ENCODE measurements around the gene TLR5. TPM values are rescaled to one million over a fixed set of nuclear protein-coding genes. Genes with fewer than 3 reads are reported as not detected.

The TLR5 gene
- total RNA-seq, 6 experiments from 2014 or later = 0.16 TPM; not detected in 5

DNA sequence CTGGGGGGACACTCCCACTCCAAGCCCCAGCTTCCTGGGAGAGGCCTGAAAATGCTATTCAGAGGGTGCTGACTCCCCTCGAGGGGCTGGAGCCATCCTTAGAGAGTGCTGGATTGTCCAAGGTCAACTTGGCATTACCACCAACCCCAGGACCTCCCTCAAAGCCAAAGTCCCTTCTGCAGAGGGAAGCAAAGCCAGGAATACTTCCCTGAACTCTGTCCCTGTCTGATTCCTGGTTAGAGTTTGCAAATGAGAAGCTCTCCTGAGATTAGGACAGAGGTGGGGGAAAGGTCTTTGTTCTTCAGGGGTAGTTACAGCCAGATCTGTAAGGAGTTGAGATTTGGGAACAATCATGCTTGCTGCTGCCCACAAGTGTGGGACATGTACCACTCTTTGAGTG, 45.3 kb downstream of the TLR5 start:
- TF ChIP-seq, protein P1, sequence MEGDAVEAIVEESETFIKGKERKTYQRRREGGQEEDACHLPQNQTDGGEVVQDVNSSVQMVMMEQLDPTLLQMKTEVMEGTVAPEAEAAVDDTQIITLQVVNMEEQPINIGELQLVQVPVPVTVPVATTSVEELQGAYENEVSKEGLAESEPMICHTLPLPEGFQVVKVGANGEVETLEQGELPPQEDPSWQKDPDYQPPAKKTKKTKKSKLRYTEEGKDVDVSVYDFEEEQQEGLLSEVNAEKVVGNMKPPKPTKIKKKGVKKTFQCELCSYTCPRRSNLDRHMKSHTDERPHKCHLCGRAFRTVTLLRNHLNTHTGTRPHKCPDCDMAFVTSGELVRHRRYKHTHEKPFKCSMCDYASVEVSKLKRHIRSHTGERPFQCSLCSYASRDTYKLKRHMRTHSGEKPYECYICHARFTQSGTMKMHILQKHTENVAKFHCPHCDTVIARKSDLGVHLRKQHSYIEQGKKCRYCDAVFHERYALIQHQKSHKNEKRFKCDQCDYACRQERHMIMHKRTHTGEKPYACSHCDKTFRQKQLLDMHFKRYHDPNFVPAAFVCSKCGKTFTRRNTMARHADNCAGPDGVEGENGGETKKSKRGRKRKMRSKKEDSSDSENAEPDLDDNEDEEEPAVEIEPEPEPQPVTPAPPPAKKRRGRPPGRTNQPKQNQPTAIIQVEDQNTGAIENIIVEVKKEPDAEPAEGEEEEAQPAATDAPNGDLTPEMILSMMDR (IDR thresholded peaks at IDR 0.05) = no peak
- peaks cover 13% of the 10 kb centered on the region; the same call in 1 of the 2 replicates for H3K9me3 Mint-ChIP-seq
- DNase-seq = no peak
- peaks cover 33% of the 10 kb centered on the region for H3K27me3 Mint-ChIP-seq (ENCODE audit: insufficient read depth)
- H3K36me3 Mint-ChIP-seq (ENCODE audit: low read depth) = no peaks in the 10 kb centered on the region; the same call in 1 of the 2 replicates
- no peaks in the 10 kb centered on the region for H3K4me1 Mint-ChIP-seq (ENCODE audit: low read depth)
- no peak overlapping the region for H3K27ac Mint-ChIP-seq
- H3K4me3 Mint-ChIP-seq = no peak overlapping the region

DNA sequence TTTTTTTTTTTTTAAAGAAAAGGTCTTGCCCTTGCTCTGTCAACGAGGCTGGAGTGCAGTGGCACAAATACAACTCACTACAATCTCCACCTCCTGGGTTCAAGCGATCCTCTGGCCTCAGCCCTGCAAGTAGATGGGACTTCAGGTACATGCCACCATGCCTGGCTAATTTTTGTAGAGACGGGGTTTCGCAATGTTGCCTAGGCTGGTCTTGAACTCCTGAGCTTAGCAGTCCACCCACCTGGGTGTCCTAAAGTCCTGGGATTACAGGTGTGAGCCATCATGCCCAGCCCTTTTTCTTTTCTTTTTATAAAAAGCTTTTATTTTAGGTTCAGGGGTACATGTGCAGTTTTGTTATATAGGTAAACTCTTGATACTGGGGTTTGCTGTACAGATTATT, 47.2 kb downstream of the TLR5 start:
- DNase-seq = no peak
- no peak overlapping the region for H3K27ac Mint-ChIP-seq
- no peaks in the 10 kb centered on the region for H3K4me1 Mint-ChIP-seq (ENCODE audit: low read depth)
- TF ChIP-seq, protein P1 (IDR thresholded peaks at IDR 0.05) = no peak
- peaks cover 32% of the 10 kb centered on the region for H3K27me3 Mint-ChIP-seq (ENCODE audit: insufficient read depth)
- H3K36me3 Mint-ChIP-seq (ENCODE audit: low read depth) = no peaks in the 10 kb centered on the region
- peaks cover 13% of the 10 kb centered on the region; the same call in 1 of the 2 replicates for H3K9me3 Mint-ChIP-seq
- no peak overlapping the region for H3K4me3 Mint-ChIP-seq

DNA sequence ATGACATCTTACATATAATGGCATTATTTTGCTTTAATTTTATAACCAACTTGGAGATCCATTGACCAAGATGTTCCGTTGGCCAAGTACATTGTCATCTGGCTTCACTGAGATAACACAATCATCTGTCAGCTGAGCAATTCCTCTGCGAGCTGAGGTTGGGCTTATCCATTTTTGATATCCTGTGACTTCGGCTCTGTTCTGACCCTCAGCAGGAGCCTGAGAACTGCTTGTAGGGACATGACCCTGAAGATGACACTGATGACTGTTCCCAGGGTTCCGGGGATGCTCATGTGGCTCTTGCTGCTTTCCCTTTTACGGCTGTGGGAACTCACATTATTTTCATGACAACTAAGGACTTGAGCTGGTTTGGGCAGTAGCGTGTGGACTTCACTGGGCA, 51.2 kb downstream of the TLR5 start:
- Mint-ChIP-seq H3K27me3 (ENCODE audit: insufficient read depth) (peaks cover 49% of the 10 kb centered on the region), H3K27ac (no peak overlapping the region), H3K4me3 (no peak overlapping the region), H3K36me3 (ENCODE audit: low read depth) (no peaks in the 10 kb centered on the region), H3K4me1 (ENCODE audit: low read depth) (peaks cover 9% of the 10 kb centered on the region), H3K9me3 (no peaks in the 10 kb centered on the region)
- TF ChIP-seq, protein P1 (IDR thresholded peaks at IDR 0.05) = no peak
- DNase-seq = no peak

DNA sequence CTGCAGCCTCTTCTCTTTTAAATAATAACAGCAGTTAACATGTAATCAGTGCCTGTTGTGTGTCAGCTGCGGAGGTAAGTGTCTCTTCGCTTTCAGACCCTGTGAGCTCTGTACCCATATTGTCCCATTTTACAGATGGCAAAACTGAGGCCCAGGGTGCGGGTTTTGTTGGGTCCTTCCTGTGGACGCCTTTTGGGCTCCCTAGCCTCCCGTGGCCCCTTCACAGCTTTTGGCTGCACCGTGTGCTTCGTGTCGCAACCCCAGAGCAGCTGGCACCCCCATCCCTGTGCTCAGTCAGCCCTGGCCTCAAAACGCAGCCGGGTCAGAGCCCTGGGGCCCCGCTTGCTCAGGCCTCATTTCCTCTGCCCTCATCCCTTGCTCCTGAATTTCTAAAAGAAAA, 53.8 kb downstream of the TLR5 start:
- no peaks in the 10 kb centered on the region for H3K9me3 Mint-ChIP-seq
- TF ChIP-seq, protein P1 (IDR thresholded peaks at IDR 0.05) = no peak
- no peak overlapping the region for H3K27ac Mint-ChIP-seq
- no peaks in the 10 kb centered on the region for H3K36me3 Mint-ChIP-seq (ENCODE audit: low read depth)
- H3K4me3 Mint-ChIP-seq = no peak overlapping the region
- peaks cover 50% of the 10 kb centered on the region for H3K27me3 Mint-ChIP-seq (ENCODE audit: insufficient read depth)
- peaks cover 11% of the 10 kb centered on the region for H3K4me1 Mint-ChIP-seq (ENCODE audit: low read depth)
- DNase-seq = no peak

DNA sequence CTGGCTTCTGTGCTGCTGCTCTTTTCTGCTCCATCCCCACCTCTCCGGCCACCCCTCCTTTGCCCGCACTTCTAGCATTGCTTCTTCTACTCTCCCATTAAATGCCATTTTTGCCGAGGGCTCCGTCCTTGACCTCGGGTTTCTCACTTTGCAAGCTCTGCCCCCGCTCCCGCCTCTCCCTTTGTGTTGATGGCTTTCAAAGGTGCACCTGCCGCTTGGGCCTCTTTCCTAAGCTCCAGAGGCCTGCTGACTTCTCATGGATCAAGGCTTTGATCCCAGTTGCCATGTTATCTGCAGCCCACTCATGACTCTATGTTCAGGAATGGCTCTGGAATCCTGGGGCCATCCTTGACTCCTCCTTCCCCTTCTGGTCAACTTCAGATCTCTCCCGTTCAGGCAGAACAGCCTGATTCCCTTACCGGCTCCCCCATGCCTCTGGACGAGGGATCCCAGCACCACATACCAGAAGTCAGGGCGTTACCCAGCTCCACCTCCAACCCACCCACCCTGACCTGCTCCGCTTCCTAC, 54.3 kb downstream of the TLR5 start:
- no peak for DNase-seq
- peaks cover 11% of the 10 kb centered on the region for H3K4me1 Mint-ChIP-seq (ENCODE audit: low read depth)
- TF ChIP-seq, protein P1 (IDR thresholded peaks at IDR 0.05) = no peak
- peaks cover 50% of the 10 kb centered on the region for H3K27me3 Mint-ChIP-seq (ENCODE audit: insufficient read depth)
- no peaks in the 10 kb centered on the region for H3K36me3 Mint-ChIP-seq (ENCODE audit: low read depth)
- H3K27ac Mint-ChIP-seq = no peak overlapping the region
- no peaks in the 10 kb centered on the region for H3K9me3 Mint-ChIP-seq
- no peak overlapping the region for H3K4me3 Mint-ChIP-seq

Data from HFFc6 (cell line).